Esophagus squamous epithelium (tissue), 4 donors: Measurements from ENCODE around the gene BNIP2.

Experiments used
- POLR2A ChIP-seq, 4 donors: fragments of 450-650 bp; IDR thresholded peaks; one replicate each; pipeline ENCODE4 v1.6.1; 2017; ENCODE audit warnings: antibody characterized with exemption in 4 of 4, mild to moderate bottlenecking in 4 of 4, moderate library complexity in 3 of 4
- TF ChIP-seq, protein P1 (sequence below), 6 experiments: fragments of 450-650 bp in 4 of 6; fragments of 200-600 bp in 2 of 6; sonication (generic) in 2 of 6; IDR thresholded peaks; one replicate each; pipeline ENCODE4 v1.5.1; 2016 to 2019; ENCODE audit warnings: antibody characterized with exemption in 6 of 6, mild to moderate bottlenecking in 4 of 6, moderate library complexity in 4 of 6

- no peak for TF ChIP-seq POLR2A (IDR thresholded peaks at IDR 0.05)
- TF ChIP-seq, protein P1, sequence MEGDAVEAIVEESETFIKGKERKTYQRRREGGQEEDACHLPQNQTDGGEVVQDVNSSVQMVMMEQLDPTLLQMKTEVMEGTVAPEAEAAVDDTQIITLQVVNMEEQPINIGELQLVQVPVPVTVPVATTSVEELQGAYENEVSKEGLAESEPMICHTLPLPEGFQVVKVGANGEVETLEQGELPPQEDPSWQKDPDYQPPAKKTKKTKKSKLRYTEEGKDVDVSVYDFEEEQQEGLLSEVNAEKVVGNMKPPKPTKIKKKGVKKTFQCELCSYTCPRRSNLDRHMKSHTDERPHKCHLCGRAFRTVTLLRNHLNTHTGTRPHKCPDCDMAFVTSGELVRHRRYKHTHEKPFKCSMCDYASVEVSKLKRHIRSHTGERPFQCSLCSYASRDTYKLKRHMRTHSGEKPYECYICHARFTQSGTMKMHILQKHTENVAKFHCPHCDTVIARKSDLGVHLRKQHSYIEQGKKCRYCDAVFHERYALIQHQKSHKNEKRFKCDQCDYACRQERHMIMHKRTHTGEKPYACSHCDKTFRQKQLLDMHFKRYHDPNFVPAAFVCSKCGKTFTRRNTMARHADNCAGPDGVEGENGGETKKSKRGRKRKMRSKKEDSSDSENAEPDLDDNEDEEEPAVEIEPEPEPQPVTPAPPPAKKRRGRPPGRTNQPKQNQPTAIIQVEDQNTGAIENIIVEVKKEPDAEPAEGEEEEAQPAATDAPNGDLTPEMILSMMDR (IDR thresholded peaks at IDR 0.05): no peak
Observed at GRCh38 chr15:59676565-59676964, 12.6 kb downstream of the BNIP2 start.
